Gastrocnemius medialis (tissue), 4 donors: Measurements from ENCODE around the gene SPRR2F.

Source experiments
- POLR2A ChIP-seq, 2 donors: fragments of 450-650 bp; IDR thresholded peaks; one replicate each; pipeline ENCODE4 v1.6.1; 2017; ENCODE audit warnings: antibody characterized with exemption in 2 of 2, mild to moderate bottlenecking in 2 of 2, moderate library complexity in 2 of 2
- TF ChIP-seq, protein P1 (sequence below), 5 experiments: fragments of 450-650 bp in 3 of 5; fragments of 200-600 bp in 2 of 5; sonication (generic) in 2 of 5; IDR thresholded peaks in 4 of 5; conservative IDR thresholded peaks in 1 of 5; 1 replicate in 4 of 5; 2 replicates in 1 of 5; pipeline ENCODE4 v1.5.1; 2016 to 2019; ENCODE audit warnings: antibody characterized with exemption in 5 of 5, mild to moderate bottlenecking in 3 of 5, moderate library complexity in 3 of 5

DNA sequence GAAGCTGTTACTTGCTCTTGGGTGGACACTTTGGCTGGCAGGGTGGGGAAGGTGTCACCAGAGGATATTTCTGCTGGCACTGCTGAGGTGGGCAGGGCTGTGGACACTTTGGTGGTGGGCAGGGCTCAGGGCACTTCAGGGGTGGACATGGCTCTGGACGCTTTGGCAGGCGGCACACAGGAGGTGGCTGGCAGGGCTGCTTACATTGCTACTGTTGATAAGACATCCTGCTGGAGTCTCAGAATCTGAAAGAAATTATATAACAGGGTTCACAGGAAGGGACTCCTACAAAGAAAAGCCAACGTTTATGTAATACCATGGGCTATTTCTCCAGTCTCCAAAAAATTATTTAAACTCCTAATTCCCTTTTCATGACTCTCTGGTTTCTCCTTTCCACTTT is 27.2 kb upstream of the SPRR2F start:
- TF ChIP-seq, protein P1, sequence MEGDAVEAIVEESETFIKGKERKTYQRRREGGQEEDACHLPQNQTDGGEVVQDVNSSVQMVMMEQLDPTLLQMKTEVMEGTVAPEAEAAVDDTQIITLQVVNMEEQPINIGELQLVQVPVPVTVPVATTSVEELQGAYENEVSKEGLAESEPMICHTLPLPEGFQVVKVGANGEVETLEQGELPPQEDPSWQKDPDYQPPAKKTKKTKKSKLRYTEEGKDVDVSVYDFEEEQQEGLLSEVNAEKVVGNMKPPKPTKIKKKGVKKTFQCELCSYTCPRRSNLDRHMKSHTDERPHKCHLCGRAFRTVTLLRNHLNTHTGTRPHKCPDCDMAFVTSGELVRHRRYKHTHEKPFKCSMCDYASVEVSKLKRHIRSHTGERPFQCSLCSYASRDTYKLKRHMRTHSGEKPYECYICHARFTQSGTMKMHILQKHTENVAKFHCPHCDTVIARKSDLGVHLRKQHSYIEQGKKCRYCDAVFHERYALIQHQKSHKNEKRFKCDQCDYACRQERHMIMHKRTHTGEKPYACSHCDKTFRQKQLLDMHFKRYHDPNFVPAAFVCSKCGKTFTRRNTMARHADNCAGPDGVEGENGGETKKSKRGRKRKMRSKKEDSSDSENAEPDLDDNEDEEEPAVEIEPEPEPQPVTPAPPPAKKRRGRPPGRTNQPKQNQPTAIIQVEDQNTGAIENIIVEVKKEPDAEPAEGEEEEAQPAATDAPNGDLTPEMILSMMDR (IDR thresholded peaks at IDR 0.05 in 4 of 5, conservative IDR thresholded peaks at IDR 0.05 in 1 of 5) = no peak
- no peak for TF ChIP-seq POLR2A (IDR thresholded peaks at IDR 0.05)
